Measurements from ENCODE around the gene PTCD1. TPM values are rescaled to one million over a fixed set of nuclear protein-coding genes. Genes with fewer than 3 reads are reported as not detected.

Gene PTCD1
- total RNA-seq, 1 experiment from 2014 or later: 11.8 TPM

DNA sequence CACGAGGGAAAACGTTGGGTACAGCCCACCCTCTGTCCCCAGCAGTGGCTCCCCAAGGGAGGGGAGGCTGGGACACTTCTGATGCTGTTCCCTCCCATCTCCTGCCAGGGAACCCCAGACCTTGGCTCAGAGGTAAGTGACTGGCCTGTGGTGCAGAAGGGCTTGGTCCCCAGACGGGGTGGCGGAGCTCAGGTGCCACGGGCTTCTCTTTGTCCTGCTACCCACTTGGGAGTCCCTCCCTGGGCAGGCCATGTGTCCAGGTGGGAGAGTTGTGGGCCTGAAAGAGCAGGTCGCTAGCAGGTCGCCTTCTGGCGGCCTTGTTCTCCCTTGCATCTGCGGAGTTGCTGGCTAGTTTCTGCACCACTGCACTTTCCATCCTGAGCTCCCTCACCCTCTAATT lies 17.3 kb upstream of the PTCD1 start:
- POLR2A ChIA-PET (ENCODE audit: low non-redundant PET): no interaction called here
- H3K9me3 ChIP-seq (ENCODE audit: low read depth, low read length, poor library complexity, severe bottlenecking): no peaks in the 10 kb centered on the region
- peaks cover 89% of the 10 kb centered on the region for H3K36me3 ChIP-seq (ENCODE audit: insufficient read depth, low read length, poor library complexity, severe bottlenecking)
- no peak overlapping the region for H3K27ac ChIP-seq (ENCODE audit: low read depth, low read length, poor library complexity, severe bottlenecking)
- BruUV-seq (replicated peaks): no TSS peak
- TF ChIP-seq, protein P1, sequence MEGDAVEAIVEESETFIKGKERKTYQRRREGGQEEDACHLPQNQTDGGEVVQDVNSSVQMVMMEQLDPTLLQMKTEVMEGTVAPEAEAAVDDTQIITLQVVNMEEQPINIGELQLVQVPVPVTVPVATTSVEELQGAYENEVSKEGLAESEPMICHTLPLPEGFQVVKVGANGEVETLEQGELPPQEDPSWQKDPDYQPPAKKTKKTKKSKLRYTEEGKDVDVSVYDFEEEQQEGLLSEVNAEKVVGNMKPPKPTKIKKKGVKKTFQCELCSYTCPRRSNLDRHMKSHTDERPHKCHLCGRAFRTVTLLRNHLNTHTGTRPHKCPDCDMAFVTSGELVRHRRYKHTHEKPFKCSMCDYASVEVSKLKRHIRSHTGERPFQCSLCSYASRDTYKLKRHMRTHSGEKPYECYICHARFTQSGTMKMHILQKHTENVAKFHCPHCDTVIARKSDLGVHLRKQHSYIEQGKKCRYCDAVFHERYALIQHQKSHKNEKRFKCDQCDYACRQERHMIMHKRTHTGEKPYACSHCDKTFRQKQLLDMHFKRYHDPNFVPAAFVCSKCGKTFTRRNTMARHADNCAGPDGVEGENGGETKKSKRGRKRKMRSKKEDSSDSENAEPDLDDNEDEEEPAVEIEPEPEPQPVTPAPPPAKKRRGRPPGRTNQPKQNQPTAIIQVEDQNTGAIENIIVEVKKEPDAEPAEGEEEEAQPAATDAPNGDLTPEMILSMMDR (conservative IDR thresholded peaks at IDR 0.05; ENCODE audit: low read depth, low read length): no peak
- TF ChIP-seq EZH2 (IDR thresholded peaks at IDR 0.05; ENCODE audit: borderline replicate concordance, low read depth, low read length, poor library complexity, severe bottlenecking): no peak
- no peak for DNase-seq (ENCODE audit: low spot score)
- no peaks in the 10 kb centered on the region for H3K27me3 ChIP-seq (replicated peaks; ENCODE audit: insufficient read depth, low read depth, low read length, poor library complexity)
- H3K4me3 ChIP-seq (ENCODE audit: low read depth, low read length, poor library complexity, severe bottlenecking): no peak overlapping the region
- intact Hi-C loops (cut with micrococcal nuclease; ENCODE audit: unreplicated experiment): no loop called here
- CTCF ChIA-PET: no interaction called here
- no peaks in the 10 kb centered on the region for H3K4me1 ChIP-seq (ENCODE audit: insufficient read depth, low read length, poor library complexity, severe bottlenecking)

DNA sequence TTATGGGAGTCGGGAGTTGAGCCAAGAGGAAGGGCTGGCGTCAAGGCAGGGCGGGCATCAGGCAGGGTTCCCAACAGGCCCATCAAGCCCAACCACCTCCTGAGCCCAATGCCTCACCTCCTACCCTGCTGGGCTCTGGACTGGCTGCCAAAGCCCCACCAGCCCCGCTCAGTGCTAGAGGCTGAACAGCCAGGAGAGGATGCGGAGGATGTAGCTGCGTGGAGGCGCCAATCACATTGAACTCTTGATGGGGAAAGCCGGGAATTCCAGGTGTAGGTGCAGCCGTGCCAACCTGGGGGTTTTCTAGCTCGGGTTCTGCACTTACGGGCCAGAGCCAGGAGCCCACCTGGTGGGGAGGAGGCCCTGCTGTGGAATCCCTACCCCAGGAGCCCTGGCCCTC lies 14.5 kb upstream of the PTCD1 start:
- no peaks in the 10 kb centered on the region for H3K9me3 ChIP-seq (ENCODE audit: low read depth, low read length, poor library complexity, severe bottlenecking)
- BruUV-seq (replicated peaks): no TSS peak
- peaks cover 86% of the 10 kb centered on the region for H3K36me3 ChIP-seq (ENCODE audit: insufficient read depth, low read length, poor library complexity, severe bottlenecking)
- no peaks in the 10 kb centered on the region for H3K27me3 ChIP-seq (replicated peaks; ENCODE audit: insufficient read depth, low read depth, low read length, poor library complexity)
- TF ChIP-seq, protein P1 (conservative IDR thresholded peaks at IDR 0.05; ENCODE audit: low read depth, low read length): no peak
- no peak for TF ChIP-seq EZH2 (IDR thresholded peaks at IDR 0.05; ENCODE audit: borderline replicate concordance, low read depth, low read length, poor library complexity, severe bottlenecking)
- H3K4me3 ChIP-seq (ENCODE audit: low read depth, low read length, poor library complexity, severe bottlenecking): no peak overlapping the region
- POLR2A ChIA-PET (ENCODE audit: low non-redundant PET): no interaction called here
- peak overlapping the region; percentile 5 for H3K27ac ChIP-seq (ENCODE audit: low read depth, low read length, poor library complexity, severe bottlenecking)
- CTCF ChIA-PET: interaction anchor here (0.6 kb wide), 1 partner anchor 574 kb away, joined by 7 read pairs; no protein-coding TSS in a partner anchor
- DNase-seq (ENCODE audit: low spot score): no peak
- H3K4me1 ChIP-seq (ENCODE audit: insufficient read depth, low read length, poor library complexity, severe bottlenecking): no peaks in the 10 kb centered on the region
- intact Hi-C loops (cut with micrococcal nuclease; ENCODE audit: unreplicated experiment): no loop called here

DNA sequence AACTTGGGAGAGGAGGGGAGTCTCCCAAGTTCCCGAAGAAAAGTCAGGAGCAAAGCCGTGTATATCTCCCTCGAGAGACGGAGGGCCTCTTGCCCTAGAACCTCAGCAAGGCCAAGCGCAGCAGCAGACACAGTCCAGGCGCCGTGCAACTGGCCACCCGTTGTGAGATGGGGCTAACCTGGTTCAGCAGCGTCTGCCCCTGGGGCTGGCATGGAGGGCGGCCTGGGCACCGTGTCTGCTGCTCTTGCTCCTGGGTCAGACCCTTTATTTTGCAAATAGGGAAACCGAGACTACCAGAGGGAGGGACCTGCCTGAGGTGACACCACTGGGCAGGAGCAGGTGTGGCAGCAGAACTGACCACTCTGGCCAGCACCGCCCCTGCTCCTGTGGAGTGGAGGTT lies 13.9 kb upstream of the PTCD1 start:
- ChIA-PET CTCF (interaction anchor here (0.6 kb wide), 1 partner anchor 573 kb away, joined by 7 read pairs; no protein-coding TSS in a partner anchor), POLR2A (ENCODE audit: low non-redundant PET) (no interaction called here)
- Histone ChIP-seq H3K4me3 (ENCODE audit: low read depth, low read length, poor library complexity, severe bottlenecking) (no peak overlapping the region), H3K27me3 (replicated peaks; ENCODE audit: insufficient read depth, low read depth, low read length, poor library complexity) (no peaks in the 10 kb centered on the region), H3K4me1 (ENCODE audit: insufficient read depth, low read length, poor library complexity, severe bottlenecking) (no peaks in the 10 kb centered on the region), H3K27ac (ENCODE audit: low read depth, low read length, poor library complexity, severe bottlenecking) (peak overlapping the region; percentile 5), H3K9me3 (ENCODE audit: low read depth, low read length, poor library complexity, severe bottlenecking) (no peaks in the 10 kb centered on the region), H3K36me3 (ENCODE audit: insufficient read depth, low read length, poor library complexity, severe bottlenecking) (peaks cover 86% of the 10 kb centered on the region)
- DNase-seq (ENCODE audit: low spot score): no peak
- intact Hi-C loops (cut with micrococcal nuclease; ENCODE audit: unreplicated experiment): no loop called here
- TF ChIP-seq, protein P1 (conservative IDR thresholded peaks at IDR 0.05; ENCODE audit: low read depth, low read length): no peak
- no peak for TF ChIP-seq EZH2 (IDR thresholded peaks at IDR 0.05; ENCODE audit: borderline replicate concordance, low read depth, low read length, poor library complexity, severe bottlenecking)
- BruUV-seq (replicated peaks): no TSS peak

Data from A673 (cell line).